Thoracic aorta (tissue), 2 donors: ENCODE measurements around the gene KIRREL3. TPM values are rescaled to one million over a fixed set of nuclear protein-coding genes. Genes with fewer than 3 reads are reported as not detected.

Experiments
- ATAC-seq: fragments of 150-250 bp; one replicate; pipeline ENCODE4 v1.8.0; 2017; ENCODE audit warnings: low read depth; ENCODE audit not compliant: insufficient number of reproducible peaks, low FRiP score
- DNase-seq: peaks from one replicate; pipeline ENCODE4 v3.0.0-alpha.2; 2020; ENCODE audit warnings: low spot score
- H3K27ac ChIP-seq, 2 donors: fragments of 200-600 bp; sonication (generic); 1 replicate in 1 of 2; 2 replicates in 1 of 2; pipeline ENCODE4 v1.5.1; 2016; ENCODE audit warnings: mild to moderate bottlenecking in 2 of 2, moderate library complexity in 2 of 2
- H3K27me3 ChIP-seq: fragments of 200-600 bp; sonication (generic); replicated peaks from 2 replicates; pipeline ENCODE4 v1.6.0; 2016; ENCODE audit warnings: mild to moderate bottlenecking; ENCODE audit not compliant: insufficient read depth
- H3K36me3 ChIP-seq: fragments of 200-600 bp; sonication (generic); one replicate; pipeline ENCODE4 v1.5.1; 2016
- H3K4me1 ChIP-seq, 2 donors: fragments of 200-600 bp; sonication (generic); 1 replicate in 1 of 2; 2 replicates in 1 of 2; pipeline versions ENCODE4 v1.5.1 to v1.6.0; 2016; ENCODE audit warnings: low read depth in 2 of 2, mild to moderate bottlenecking in 1 of 2; ENCODE audit not compliant: control insufficient read depth in 1 of 2
- H3K4me3 ChIP-seq: fragments of 200-600 bp; sonication (generic); 2 replicates; pipeline ENCODE4 v1.5.1; 2016; ENCODE audit warnings: mild to moderate bottlenecking
- H3K9me3 ChIP-seq: fragments of 200-600 bp; sonication (generic); 2 replicates; pipeline ENCODE4 v1.5.1; 2016
- total RNA-seq, 2 donors: library from RNA; depleted of rRNA; stranded (reverse); fragments of >200 nt; gene quantifications; one replicate each; pipeline versions ENCODE4 v1.1.0 to v1.2.3, GENCODE V29; 2016
- TF ChIP-seq, protein P1 (sequence below): fragments of 200-600 bp; sonication (generic); IDR thresholded peaks from one replicate; pipeline ENCODE4 v1.5.1; 2019; ENCODE audit warnings: antibody characterized with exemption

The KIRREL3 gene
- total RNA-seq, 2 donors from 2014 or later: not detected

DNA sequence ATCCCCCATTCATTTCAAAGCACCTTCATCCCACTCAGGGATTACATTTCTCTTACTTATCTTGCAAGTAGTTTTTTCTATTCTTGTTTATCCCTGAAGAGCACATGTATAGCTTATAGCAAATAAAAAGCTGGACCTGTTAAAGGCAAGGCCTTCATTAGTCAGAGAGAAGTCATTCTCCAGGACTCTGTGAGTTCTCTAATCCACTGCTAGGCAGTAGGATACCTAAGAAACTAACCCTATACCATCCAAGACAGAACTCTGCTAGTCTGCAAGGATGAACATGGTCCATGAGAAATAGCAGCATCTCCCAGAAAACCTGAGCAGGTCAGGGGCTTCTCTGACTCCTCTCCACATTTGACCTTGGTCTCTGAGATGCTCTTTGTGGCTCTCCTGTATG is 104.5 kb downstream of the KIRREL3 start:
- no peaks in the 10 kb centered on the region for H3K36me3 ChIP-seq
- no peak for ATAC-seq
- TF ChIP-seq, protein P1, sequence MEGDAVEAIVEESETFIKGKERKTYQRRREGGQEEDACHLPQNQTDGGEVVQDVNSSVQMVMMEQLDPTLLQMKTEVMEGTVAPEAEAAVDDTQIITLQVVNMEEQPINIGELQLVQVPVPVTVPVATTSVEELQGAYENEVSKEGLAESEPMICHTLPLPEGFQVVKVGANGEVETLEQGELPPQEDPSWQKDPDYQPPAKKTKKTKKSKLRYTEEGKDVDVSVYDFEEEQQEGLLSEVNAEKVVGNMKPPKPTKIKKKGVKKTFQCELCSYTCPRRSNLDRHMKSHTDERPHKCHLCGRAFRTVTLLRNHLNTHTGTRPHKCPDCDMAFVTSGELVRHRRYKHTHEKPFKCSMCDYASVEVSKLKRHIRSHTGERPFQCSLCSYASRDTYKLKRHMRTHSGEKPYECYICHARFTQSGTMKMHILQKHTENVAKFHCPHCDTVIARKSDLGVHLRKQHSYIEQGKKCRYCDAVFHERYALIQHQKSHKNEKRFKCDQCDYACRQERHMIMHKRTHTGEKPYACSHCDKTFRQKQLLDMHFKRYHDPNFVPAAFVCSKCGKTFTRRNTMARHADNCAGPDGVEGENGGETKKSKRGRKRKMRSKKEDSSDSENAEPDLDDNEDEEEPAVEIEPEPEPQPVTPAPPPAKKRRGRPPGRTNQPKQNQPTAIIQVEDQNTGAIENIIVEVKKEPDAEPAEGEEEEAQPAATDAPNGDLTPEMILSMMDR: no peak
- DNase-seq: no peak
- H3K4me3 ChIP-seq: no peak overlapping the region
- no peaks in the 10 kb centered on the region for H3K27me3 ChIP-seq
- H3K9me3 ChIP-seq: no peaks in the 10 kb centered on the region
- no peaks in the 10 kb centered on the region for H3K4me1 ChIP-seq
- no peak overlapping the region for H3K27ac ChIP-seq

DNA sequence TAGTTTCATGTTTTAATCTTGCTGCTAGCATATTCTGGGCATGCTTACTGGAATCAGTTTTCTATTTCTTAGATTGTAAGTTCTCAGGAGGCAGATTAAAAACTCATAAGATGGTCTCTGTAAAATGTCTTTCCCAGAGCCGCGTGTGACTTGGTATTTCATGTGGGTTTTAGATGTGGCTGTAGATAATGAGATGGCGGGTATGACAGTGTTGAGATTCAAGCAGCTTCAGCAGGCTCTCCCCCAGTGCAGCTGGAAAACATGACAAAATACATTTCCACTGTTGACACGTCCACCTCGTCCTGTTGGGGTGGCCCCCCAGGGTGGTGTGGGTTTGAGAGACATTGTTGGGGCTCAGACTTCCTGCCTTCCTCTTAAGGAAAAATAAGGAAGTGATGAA is 106.8 kb downstream of the KIRREL3 start:
- DNase-seq (no peak), ATAC-seq (no peak)
- no peaks in the 10 kb centered on the region for H3K9me3 ChIP-seq
- no peaks in the 10 kb centered on the region for H3K27me3 ChIP-seq
- H3K36me3 ChIP-seq: no peaks in the 10 kb centered on the region
- H3K4me3 ChIP-seq: no peak overlapping the region
- TF ChIP-seq, protein P1: no peak
- H3K4me1 ChIP-seq: no peaks in the 10 kb centered on the region
- no peak overlapping the region for H3K27ac ChIP-seq

DNA sequence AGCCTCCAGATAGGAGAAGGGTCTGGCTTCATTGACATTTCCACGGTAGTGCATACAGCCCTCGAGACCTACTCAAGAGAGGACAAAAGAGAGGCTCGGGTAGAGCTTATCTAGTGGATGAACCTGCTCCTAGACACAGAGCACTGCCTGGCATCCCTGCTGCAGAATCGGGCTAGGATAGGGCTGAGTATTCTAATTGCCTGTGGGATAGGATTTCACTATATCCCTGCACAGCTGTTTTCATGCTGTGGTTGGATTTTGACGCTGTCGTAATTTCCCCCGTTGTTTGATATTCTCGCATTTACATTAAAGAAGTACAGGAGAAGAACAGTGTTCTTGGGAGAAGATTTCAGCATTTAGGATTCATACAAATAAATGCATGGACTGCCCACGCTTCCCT is 107.8 kb downstream of the KIRREL3 start:
- ATAC-seq: no peak

DNA sequence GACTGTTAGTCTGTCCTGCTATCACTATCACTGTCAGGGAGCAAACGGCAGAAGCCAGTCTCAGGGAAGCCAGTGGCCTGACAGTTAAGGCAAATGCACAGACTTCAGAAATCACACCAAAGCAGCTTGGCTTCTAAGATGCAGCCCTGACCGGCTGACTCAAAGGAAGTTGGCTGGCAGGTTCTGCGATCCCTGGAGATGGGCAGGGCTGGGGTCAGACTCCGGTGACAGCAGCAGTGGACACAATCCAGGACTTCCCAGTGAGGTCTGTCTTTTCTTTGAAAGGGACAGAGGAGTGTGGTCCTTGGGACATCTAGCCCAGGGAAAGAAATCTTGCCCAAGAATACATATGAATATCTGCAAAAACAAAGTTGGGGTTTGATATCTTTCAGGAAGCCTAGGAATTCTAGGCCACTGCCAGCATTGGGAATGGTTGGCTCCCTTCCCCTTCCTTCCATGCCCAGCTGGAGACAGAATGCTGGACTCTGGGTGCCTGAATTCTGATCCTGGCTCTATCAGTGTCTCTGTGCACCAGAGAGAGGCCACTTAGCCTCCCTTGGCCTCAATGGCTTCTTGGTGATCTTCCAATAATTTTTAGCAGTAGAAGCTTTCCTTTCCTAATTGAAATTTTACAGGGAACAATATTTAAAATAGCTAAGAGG is 108.9 kb downstream of the KIRREL3 start:
- no peak for ATAC-seq
- no peaks in the 10 kb centered on the region for H3K4me1 ChIP-seq
- no peaks in the 10 kb centered on the region for H3K27me3 ChIP-seq
- H3K27ac ChIP-seq: no peak overlapping the region
- H3K36me3 ChIP-seq: no peaks in the 10 kb centered on the region
- DNase-seq: no peak
- H3K9me3 ChIP-seq: no peaks in the 10 kb centered on the region
- no peak overlapping the region for H3K4me3 ChIP-seq
- TF ChIP-seq, protein P1: no peak

More for the DNA sequence above, 107.8 kb downstream of the KIRREL3 start:
- no peaks in the 10 kb centered on the region for H3K36me3 ChIP-seq
- no peaks in the 10 kb centered on the region for H3K4me1 ChIP-seq
- H3K9me3 ChIP-seq: no peaks in the 10 kb centered on the region
- no peak overlapping the region for H3K27ac ChIP-seq
- no peak for DNase-seq
- H3K27me3 ChIP-seq: no peaks in the 10 kb centered on the region
- no peak overlapping the region for H3K4me3 ChIP-seq
- TF ChIP-seq, protein P1: no peak

DNA sequence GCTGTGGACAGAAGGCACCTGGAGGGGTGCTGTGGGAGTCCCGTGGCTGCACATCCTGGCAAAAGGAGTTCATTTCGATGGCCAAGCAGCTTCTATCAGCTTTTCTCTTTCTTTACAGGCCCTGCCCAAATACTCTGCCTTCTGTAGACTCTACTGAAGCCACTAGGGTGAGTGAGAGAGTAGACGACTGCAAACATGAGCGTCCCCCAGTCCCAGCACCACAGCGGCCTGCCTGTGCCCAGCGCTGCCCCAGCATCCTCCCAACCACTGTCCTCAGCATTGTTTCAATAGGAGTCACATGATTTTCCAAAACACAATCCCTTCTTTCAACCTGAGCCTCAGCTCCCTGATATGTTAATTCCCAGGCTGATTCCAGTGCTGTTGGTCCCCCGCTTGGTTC is 110.0 kb downstream of the KIRREL3 start:
- no peak for DNase-seq
- TF ChIP-seq, protein P1: no peak
- H3K27me3 ChIP-seq: no peaks in the 10 kb centered on the region
- no peaks in the 10 kb centered on the region for H3K9me3 ChIP-seq
- no peak for ATAC-seq
- H3K36me3 ChIP-seq: no peaks in the 10 kb centered on the region
- H3K4me3 ChIP-seq: no peak overlapping the region
- no peak overlapping the region for H3K27ac ChIP-seq
- no peaks in the 10 kb centered on the region for H3K4me1 ChIP-seq
